GM12801 (cell line): ENCODE measurements around the gene LY6G5C.

Experiments used
- TF ChIP-seq, protein P1 (sequence below): IDR thresholded peaks from one replicate; pipeline ENCODE4 v1.5.1; 2011; ENCODE audit warnings: control low read depth; ENCODE audit not compliant: insufficient read length; ENCODE audit errors: extremely low read depth

The LY6G5C gene

GRCh38 chr6:31665501-31666336 is 15.1 kb downstream of the LY6G5C start, which contains the start of gene CSNK2B:
Gene CSNK2B, plus strand, starts transcription at chr6:31666080. Its CDS starts 752 bp downstream, at chr6:31666832.
- TF ChIP-seq, protein P1, sequence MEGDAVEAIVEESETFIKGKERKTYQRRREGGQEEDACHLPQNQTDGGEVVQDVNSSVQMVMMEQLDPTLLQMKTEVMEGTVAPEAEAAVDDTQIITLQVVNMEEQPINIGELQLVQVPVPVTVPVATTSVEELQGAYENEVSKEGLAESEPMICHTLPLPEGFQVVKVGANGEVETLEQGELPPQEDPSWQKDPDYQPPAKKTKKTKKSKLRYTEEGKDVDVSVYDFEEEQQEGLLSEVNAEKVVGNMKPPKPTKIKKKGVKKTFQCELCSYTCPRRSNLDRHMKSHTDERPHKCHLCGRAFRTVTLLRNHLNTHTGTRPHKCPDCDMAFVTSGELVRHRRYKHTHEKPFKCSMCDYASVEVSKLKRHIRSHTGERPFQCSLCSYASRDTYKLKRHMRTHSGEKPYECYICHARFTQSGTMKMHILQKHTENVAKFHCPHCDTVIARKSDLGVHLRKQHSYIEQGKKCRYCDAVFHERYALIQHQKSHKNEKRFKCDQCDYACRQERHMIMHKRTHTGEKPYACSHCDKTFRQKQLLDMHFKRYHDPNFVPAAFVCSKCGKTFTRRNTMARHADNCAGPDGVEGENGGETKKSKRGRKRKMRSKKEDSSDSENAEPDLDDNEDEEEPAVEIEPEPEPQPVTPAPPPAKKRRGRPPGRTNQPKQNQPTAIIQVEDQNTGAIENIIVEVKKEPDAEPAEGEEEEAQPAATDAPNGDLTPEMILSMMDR = no peak

DNA sequence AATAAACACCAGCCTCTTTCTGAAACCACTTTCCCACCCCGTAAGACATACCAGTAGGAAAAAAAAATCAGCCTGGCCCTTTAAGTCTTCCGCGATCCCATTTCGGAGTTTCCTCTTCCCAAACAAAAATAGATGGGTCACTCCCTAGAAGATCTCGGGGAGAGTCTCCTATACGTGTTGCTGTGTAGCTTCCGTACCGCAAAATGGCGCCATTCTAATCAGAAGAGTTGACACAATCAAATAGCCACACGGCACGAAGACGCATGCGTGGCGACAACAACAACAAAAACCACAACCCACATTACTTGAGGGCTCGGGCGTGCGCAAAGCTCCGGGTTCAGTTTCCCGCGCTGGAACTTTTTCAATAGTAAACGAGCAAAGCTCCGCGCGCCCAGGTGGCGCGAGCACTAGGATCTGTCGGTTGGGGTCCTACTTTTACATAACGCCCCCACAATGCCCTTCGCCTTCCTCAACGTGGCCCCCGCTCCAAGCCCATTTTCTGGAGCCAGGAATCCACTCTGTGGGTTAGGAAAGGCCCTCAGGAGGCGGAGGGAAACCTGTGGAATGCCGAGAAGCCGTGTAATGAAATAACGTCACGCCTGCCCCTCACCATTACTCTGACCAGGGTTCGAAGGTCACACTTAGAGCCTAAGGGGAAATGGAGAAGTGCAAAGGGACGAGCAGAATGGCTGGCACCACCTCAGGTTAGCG is 15.9 kb downstream of the LY6G5C start, which contains the start of gene GPANK1:
TSS of gene GPANK1 (minus strand) at position 208 of the 711 bp plus-strand sequence. CDS start 519 bp downstream, outside the sequence.
- TF ChIP-seq, protein P1 = no peak

- TF ChIP-seq, protein P1 = no peak
These were observed 16.7 kb downstream of the LY6G5C start for GRCh38 chr6:31663961-31664789.

DNA sequence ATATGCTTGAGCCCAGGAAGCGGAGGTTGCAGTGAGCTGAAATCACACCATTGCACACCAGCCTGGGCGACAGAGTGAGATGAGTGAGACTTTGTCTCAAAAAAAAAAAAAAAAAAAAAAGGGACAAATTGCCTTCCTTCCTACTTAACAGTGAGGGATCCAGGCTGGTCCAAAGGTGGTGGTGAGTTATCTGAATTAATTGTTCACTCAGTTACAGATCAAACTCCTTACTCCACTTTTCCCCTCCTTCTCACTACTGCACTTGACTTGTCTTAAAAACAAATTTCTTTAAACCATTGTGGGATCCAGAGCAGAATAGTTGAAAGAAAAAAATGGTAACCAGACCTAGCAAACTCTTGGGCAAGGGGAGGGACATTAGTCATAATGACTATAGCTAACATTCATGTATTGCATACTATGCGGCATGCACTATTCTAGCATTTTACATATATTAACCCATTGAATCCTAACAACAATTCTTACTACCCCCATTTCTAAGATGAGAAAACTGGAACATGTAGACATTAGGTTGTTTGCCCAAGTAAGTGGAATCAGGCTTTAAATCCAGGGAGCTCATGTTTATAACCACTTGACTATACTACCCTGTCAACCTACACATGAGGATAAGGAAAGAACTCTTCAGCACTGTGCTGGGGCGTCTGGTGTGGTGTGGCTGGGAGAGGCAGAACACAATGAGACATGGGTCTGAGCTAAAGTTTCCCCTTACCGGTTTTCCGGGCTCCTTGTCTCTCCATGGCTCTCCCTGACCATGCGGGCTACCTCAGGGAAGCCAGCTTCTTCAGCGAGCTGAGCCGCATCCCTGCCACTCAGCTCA is 17.5 kb downstream of the LY6G5C start:
- TF ChIP-seq, protein P1 = no peak

GRCh38 chr6:31662124-31662723 is 18.6 kb downstream of the LY6G5C start:
- TF ChIP-seq, protein P1 = no peak

DNA sequence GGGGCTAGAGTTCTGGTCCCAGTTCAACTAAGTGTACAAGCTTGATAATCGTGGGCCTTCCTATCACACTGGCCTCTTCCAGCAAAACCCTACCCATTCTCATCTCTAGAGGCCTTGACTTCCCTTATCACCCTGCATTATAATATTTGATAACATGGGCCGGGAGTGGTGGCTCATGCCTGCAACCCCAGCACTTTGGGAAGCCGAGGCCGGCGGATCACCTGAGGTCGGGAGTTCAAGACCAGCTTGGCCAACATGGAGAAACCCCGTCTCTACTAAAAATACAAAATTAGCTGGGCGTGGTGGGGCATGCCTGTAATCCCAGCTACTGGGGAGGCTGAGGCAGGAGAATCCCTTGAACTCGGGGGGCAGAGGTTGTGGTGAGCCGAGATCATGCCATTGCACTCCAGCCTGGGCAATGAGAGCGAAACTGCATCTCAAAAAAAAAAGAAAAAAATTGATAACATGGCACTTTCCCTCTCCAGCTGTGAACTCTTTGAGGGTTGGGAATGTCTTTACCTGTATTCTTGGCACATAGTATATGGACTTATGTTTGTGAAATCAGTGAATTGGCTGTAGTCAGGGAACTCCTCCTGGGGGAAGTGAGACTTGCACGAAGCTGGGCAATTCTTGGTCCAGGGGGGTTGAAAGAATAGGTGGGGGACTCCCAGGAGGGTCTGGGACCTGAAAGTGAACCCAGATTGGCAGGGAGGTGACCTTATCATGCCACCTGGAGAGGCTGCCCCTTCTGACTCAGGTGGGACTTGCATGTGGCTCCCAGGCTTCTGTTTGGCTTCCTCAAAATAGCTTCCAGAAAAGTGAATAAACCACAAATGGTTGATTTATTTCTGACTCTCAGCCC is 19.4 kb downstream of the LY6G5C start:
- TF ChIP-seq, protein P1 = no peak
